Astrocyte (in vitro differentiated cells and primary cell): Measurements from ENCODE around the gene STK31.

Source experiments
- EZH2 ChIP-seq: IDR thresholded peaks from 2 replicates; pipeline ENCODE4 v1.6.1; 2012; ENCODE audit warnings: mild to moderate bottlenecking, low read length, inconsistent platforms; ENCODE audit not compliant: insufficient read depth
- TF ChIP-seq, protein P1 (sequence below): IDR thresholded peaks from 2 replicates; pipeline ENCODE4 v1.5.1; 2011; ENCODE audit warnings: low read depth, mild to moderate bottlenecking, inconsistent platforms, low read length, moderate library complexity; ENCODE audit not compliant: insufficient read depth

- TF ChIP-seq, protein P1, sequence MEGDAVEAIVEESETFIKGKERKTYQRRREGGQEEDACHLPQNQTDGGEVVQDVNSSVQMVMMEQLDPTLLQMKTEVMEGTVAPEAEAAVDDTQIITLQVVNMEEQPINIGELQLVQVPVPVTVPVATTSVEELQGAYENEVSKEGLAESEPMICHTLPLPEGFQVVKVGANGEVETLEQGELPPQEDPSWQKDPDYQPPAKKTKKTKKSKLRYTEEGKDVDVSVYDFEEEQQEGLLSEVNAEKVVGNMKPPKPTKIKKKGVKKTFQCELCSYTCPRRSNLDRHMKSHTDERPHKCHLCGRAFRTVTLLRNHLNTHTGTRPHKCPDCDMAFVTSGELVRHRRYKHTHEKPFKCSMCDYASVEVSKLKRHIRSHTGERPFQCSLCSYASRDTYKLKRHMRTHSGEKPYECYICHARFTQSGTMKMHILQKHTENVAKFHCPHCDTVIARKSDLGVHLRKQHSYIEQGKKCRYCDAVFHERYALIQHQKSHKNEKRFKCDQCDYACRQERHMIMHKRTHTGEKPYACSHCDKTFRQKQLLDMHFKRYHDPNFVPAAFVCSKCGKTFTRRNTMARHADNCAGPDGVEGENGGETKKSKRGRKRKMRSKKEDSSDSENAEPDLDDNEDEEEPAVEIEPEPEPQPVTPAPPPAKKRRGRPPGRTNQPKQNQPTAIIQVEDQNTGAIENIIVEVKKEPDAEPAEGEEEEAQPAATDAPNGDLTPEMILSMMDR = no peak
- no peak for TF ChIP-seq EZH2
These were observed 5.1 kb downstream of the STK31 start for GRCh38 chr7:23715099-23715498.
